Measurements from ENCODE around the gene EFCAB11.

DNA sequence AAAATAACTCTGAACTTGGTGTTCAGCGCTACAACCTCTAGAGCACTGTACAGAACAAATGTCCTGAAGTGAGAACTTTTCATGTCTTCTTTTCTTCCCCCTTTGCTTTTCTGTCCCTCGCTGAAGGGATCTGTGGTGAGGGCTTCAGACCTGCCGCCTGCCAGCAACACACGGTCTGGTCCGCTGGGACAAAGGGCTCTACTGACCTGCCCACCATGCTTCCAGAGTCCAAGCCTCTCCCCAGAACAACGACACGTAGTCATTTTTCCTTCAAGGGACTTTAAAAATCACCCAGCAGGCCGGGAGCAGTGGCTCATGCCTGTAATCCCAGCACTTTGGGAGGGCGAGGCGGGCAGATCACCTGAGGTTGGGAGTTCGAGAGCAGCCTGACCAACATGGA is 140.4 kb downstream of the EFCAB11 start:
- TF ChIP-seq, protein P1, sequence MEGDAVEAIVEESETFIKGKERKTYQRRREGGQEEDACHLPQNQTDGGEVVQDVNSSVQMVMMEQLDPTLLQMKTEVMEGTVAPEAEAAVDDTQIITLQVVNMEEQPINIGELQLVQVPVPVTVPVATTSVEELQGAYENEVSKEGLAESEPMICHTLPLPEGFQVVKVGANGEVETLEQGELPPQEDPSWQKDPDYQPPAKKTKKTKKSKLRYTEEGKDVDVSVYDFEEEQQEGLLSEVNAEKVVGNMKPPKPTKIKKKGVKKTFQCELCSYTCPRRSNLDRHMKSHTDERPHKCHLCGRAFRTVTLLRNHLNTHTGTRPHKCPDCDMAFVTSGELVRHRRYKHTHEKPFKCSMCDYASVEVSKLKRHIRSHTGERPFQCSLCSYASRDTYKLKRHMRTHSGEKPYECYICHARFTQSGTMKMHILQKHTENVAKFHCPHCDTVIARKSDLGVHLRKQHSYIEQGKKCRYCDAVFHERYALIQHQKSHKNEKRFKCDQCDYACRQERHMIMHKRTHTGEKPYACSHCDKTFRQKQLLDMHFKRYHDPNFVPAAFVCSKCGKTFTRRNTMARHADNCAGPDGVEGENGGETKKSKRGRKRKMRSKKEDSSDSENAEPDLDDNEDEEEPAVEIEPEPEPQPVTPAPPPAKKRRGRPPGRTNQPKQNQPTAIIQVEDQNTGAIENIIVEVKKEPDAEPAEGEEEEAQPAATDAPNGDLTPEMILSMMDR (IDR thresholded peaks at IDR 0.05) = no peak
- TF ChIP-seq POLR2A (IDR thresholded peaks at IDR 0.05) = no peak
